Stomach (tissue), 9 donors: ENCODE measurements around the gene SLC25A13. TPM values are rescaled to one million over a fixed set of nuclear protein-coding genes. Genes with fewer than 3 reads are reported as not detected.

Experiments used
- DNase-seq, 2 donors: peaks; one replicate each; pipeline versions ENCODE4 v3.0.0 to v3.0.0-alpha.2; 2013 to 2019
- H3K27ac ChIP-seq, 5 donors: fragments of 200-600 bp in 4 of 5; sonication (generic) in 4 of 5; one replicate each; pipeline ENCODE4 v1.5.1; 2013 to 2019; ENCODE audit warnings: mild to moderate bottlenecking in 1 of 5, moderate library complexity in 1 of 5
- H3K27me3 ChIP-seq, 3 donors: fragments of 200-600 bp; sonication (generic); one replicate each; pipeline ENCODE4 v1.5.1; 2017 to 2019; ENCODE audit warnings: mixed run types in 1 of 3
- H3K36me3 ChIP-seq, 4 donors: fragments of 200-600 bp; sonication (generic); 1 replicate in 3 of 4; 2 replicates in 1 of 4; pipeline ENCODE4 v1.5.1; 2016 to 2019
- H3K4me1 ChIP-seq, 4 donors: fragments of 200-600 bp; sonication (generic); one replicate each; pipeline ENCODE4 v1.5.1; 2016 to 2019
- H3K4me3 ChIP-seq, 4 donors: fragments of 200-600 bp; sonication (generic) in 3 of 4; one replicate each; pipeline ENCODE4 v1.5.1; 2016 to 2019; ENCODE audit warnings: mild to moderate bottlenecking in 1 of 4
- H3K9me3 ChIP-seq, 4 donors: fragments of 200-600 bp; sonication (generic); one replicate each; pipeline ENCODE4 v1.5.1; 2016 to 2019
- EP300 ChIP-seq: sonication (generic); formaldehyde crosslinking; IDR thresholded peaks from one replicate; pipeline ENCODE4 v1.6.1; 2017; ENCODE audit warnings: antibody characterized with exemption
- POLR2A ChIP-seq, 4 donors: fragments of 450-650 bp; IDR thresholded peaks; one replicate each; pipeline ENCODE4 v1.6.1; 2016; ENCODE audit warnings: antibody characterized with exemption in 4 of 4, control low read depth in 2 of 4, mild to moderate bottlenecking in 1 of 4, moderate library complexity in 1 of 4
- POLR2AphosphoS5 ChIP-seq, 3 donors: sonication (generic); formaldehyde crosslinking; IDR thresholded peaks; one replicate each; pipeline ENCODE4 v1.6.1; 2016; ENCODE audit warnings: antibody characterized with exemption in 3 of 3
- WGBS, 5 donors: extraction: QIAGEN DNeasy Blood & Tissue Kit in 3 of 5; methylation state at CpG; one replicate each; pipeline versions ENCODE4 v1.1.5 to v1.1.7; 2013 to 2018; 5-methylcytosine and 5-hydroxymethylcytosine counted together
- intact Hi-C: fragments of 100-400 bp; cut with DNase I; formaldehyde crosslinking; loops from one replicate; pipeline ENCODE4 v1.15.1; 2023; ENCODE audit warnings: low total_unique reads
- polyA plus RNA-seq, 3 donors: library from polyadenylated mRNA; stranded (reverse); fragments of 200-250 nt; gene quantifications; one replicate each; pipeline ENCODE4 v1.2.3, GENCODE V29; 2013
- total RNA-seq, 5 donors: library from RNA; depleted of rRNA; stranded (reverse); fragments of >200 nt; gene quantifications; one replicate each; pipeline versions ENCODE4 v1.1.0 to v1.2.3, GENCODE V29; 2014 to 2016
- TF ChIP-seq, protein P1 (sequence below), 7 experiments: fragments of 450-650 bp in 4 of 7; fragments of 200-600 bp in 3 of 7; sonication (generic) in 3 of 7; IDR thresholded peaks; one replicate each; pipeline ENCODE4 v1.5.1; 2016 to 2019; ENCODE audit warnings: antibody characterized with exemption in 7 of 7, control low read depth in 2 of 7, mild to moderate bottlenecking in 1 of 7
- donor health status: healthy with polysubstance abuse.
- donor health status: Bipolar disorder and iron deficiency.
- donor health status: healthy.

The SLC25A13 gene
- total and polyA plus RNA-seq, 8 donors: 4.1 to 72.0 (median 12.0) TPM

GRCh38 chr7:96277921-96278320 is 44.0 kb downstream of the SLC25A13 start:
- 82 to 97% (median 91%) methylated on average over 4 of the region's 4 CpGs for WGBS, 5 donors
- TF ChIP-seq POLR2A (IDR thresholded peaks at IDR 0.05): no peak
- TF ChIP-seq EP300: no peak
- TF ChIP-seq, protein P1, sequence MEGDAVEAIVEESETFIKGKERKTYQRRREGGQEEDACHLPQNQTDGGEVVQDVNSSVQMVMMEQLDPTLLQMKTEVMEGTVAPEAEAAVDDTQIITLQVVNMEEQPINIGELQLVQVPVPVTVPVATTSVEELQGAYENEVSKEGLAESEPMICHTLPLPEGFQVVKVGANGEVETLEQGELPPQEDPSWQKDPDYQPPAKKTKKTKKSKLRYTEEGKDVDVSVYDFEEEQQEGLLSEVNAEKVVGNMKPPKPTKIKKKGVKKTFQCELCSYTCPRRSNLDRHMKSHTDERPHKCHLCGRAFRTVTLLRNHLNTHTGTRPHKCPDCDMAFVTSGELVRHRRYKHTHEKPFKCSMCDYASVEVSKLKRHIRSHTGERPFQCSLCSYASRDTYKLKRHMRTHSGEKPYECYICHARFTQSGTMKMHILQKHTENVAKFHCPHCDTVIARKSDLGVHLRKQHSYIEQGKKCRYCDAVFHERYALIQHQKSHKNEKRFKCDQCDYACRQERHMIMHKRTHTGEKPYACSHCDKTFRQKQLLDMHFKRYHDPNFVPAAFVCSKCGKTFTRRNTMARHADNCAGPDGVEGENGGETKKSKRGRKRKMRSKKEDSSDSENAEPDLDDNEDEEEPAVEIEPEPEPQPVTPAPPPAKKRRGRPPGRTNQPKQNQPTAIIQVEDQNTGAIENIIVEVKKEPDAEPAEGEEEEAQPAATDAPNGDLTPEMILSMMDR (IDR thresholded peaks at IDR 0.05): no peak
- TF ChIP-seq POLR2AphosphoS5 (IDR thresholded peaks at IDR 0.05): no peak
- no peak for DNase-seq
- intact Hi-C loops: no loop called here
- no peak overlapping the region for H3K27ac ChIP-seq
- H3K36me3 ChIP-seq: peaks cover 6 to 21% (median 12%) of the 10 kb centered on the region in 4 donors
- no peaks in the 10 kb centered on the region for H3K9me3 ChIP-seq
- no peak overlapping the region for H3K4me3 ChIP-seq
- peaks cover 0 to 16% (median 2%) of the 10 kb centered on the region in 4 donors for H3K4me1 ChIP-seq
- no peaks in the 10 kb centered on the region for H3K27me3 ChIP-seq

DNA sequence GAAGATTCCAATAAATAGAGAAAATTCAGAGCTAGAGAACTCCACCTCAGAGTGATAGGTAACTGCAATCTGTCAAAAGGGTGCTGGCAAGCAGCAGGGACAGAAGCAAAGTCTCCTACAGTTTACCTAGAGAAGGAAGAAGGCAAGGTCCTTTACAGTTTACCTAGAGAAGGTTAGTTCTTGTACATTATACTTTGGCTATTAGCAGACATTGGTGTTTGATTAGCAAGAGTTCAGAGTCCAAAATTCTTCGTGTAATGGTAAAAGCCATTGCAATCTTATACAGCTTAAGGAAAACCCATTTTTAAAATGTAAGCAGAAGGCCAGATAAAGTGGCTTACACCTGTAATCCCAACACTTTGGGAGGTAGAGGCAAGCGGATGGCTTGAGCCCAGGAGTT is 45.9 kb downstream of the SLC25A13 start:
- peaks cover 6 to 21% (median 12%) of the 10 kb centered on the region in 4 donors for H3K36me3 ChIP-seq
- no peak overlapping the region for H3K4me3 ChIP-seq
- H3K27me3 ChIP-seq: no peaks in the 10 kb centered on the region
- no peak for TF ChIP-seq POLR2A (IDR thresholded peaks at IDR 0.05)
- no peak for TF ChIP-seq EP300
- TF ChIP-seq, protein P1 (IDR thresholded peaks at IDR 0.05): no peak
- TF ChIP-seq POLR2AphosphoS5 (IDR thresholded peaks at IDR 0.05): no peak
- 55 to 78% (median 63%) methylated on average over 2 of the region's 2 CpGs for WGBS, 5 donors
- no peak overlapping the region for H3K27ac ChIP-seq
- no peaks in the 10 kb centered on the region for H3K9me3 ChIP-seq
- intact Hi-C loops: no loop called here
- no peaks in the 10 kb centered on the region for H3K4me1 ChIP-seq
- no peak for DNase-seq

GRCh38 chr7:96273716-96274115 is 48.2 kb downstream of the SLC25A13 start:
- Histone ChIP-seq H3K36me3 (peaks cover 6 to 30% (median 21%) of the 10 kb centered on the region in 4 donors), H3K9me3 (no peaks in the 10 kb centered on the region), H3K4me3 (no peak overlapping the region), H3K27ac (no peak overlapping the region), H3K27me3 (no peaks in the 10 kb centered on the region), H3K4me1 (no peaks in the 10 kb centered on the region)
- DNase-seq: no peak
- 78 to 100% (median 85%) methylated on average over 1 of the region's 1 CpG for WGBS, 5 donors
- intact Hi-C loops: no loop called here
- TF ChIP-seq POLR2AphosphoS5 (IDR thresholded peaks at IDR 0.05): no peak

GRCh38 chr7:96269246-96269994 is 52.5 kb downstream of the SLC25A13 start:
- H3K9me3 ChIP-seq: no peaks in the 10 kb centered on the region
- TF ChIP-seq POLR2A (IDR thresholded peaks at IDR 0.05): no peak
- no peak for TF ChIP-seq EP300
- TF ChIP-seq, protein P1 (IDR thresholded peaks at IDR 0.05): no peak
- TF ChIP-seq POLR2AphosphoS5 (IDR thresholded peaks at IDR 0.05): no peak

DNA sequence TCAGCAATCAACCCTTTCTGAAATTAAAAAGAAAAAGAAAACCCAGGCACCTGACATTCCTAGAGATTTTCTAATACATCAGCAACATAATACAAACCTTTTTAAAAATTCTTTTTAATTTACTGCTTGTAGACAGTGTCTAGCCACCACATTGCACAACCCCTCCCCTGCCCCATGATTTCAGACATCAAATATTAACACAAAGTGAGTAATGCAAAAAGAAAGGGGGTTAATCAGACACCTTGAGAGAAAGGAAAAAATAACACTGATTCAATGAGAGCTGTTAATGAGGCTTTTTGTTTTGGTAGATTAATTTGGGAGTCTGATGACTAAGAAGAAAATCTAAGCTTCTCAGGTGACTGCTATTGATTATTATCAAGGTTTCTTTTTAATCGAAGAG is 55.3 kb downstream of the SLC25A13 start:
- no peaks in the 10 kb centered on the region for H3K27me3 ChIP-seq
- TF ChIP-seq EP300 (no peak), POLR2AphosphoS5 (IDR thresholded peaks at IDR 0.05) (no peak), POLR2A (IDR thresholded peaks at IDR 0.05) (no peak)
- TF ChIP-seq, protein P1 (IDR thresholded peaks at IDR 0.05): no peak
- H3K9me3 ChIP-seq: no peaks in the 10 kb centered on the region
- DNase-seq: no peak
- H3K4me3 ChIP-seq: no peak overlapping the region
- intact Hi-C loops: no loop called here
- H3K36me3 ChIP-seq: peaks cover 0 to 13% (median 11%) of the 10 kb centered on the region in 4 donors
- H3K4me1 ChIP-seq: peaks cover 0 to 8% (median 1%) of the 10 kb centered on the region in 4 donors
- 92 to 100% (median 94%) methylated on average over 1 of the region's 1 CpG for WGBS, 5 donors
- H3K27ac ChIP-seq: no peak overlapping the region

More at GRCh38 chr7:96269246-96269994, 52.5 kb downstream of the SLC25A13 start:
- H3K4me3 ChIP-seq: no peak overlapping the region
- 90 to 97% (median 92%) methylated on average over 5 of the region's 5 CpGs for WGBS, 5 donors
- peaks cover 0 to 13% (median 11%) of the 10 kb centered on the region in 4 donors for H3K36me3 ChIP-seq
- H3K27ac ChIP-seq: no peak overlapping the region
- H3K4me1 ChIP-seq: no peaks in the 10 kb centered on the region
- no peak for DNase-seq
- H3K27me3 ChIP-seq: no peaks in the 10 kb centered on the region
- intact Hi-C loops: no loop called here
